Stomach (tissue), 4 donors: ENCODE results near the gene PRDM16.

Source experiments
- EP300 ChIP-seq: sonication (generic); formaldehyde crosslinking; IDR thresholded peaks from one replicate; pipeline ENCODE4 v1.6.1; 2017; ENCODE audit warnings: antibody characterized with exemption
- POLR2A ChIP-seq, 4 donors: fragments of 450-650 bp; IDR thresholded peaks; one replicate each; pipeline ENCODE4 v1.6.1; 2016; ENCODE audit warnings: antibody characterized with exemption in 4 of 4, control low read depth in 2 of 4, mild to moderate bottlenecking in 1 of 4, moderate library complexity in 1 of 4
- TF ChIP-seq, protein P1 (sequence below), 7 experiments: fragments of 450-650 bp in 4 of 7; fragments of 200-600 bp in 3 of 7; sonication (generic) in 3 of 7; IDR thresholded peaks; one replicate each; pipeline ENCODE4 v1.5.1; 2016 to 2019; ENCODE audit warnings: antibody characterized with exemption in 7 of 7, control low read depth in 2 of 7, mild to moderate bottlenecking in 1 of 7

- TF ChIP-seq, protein P1, sequence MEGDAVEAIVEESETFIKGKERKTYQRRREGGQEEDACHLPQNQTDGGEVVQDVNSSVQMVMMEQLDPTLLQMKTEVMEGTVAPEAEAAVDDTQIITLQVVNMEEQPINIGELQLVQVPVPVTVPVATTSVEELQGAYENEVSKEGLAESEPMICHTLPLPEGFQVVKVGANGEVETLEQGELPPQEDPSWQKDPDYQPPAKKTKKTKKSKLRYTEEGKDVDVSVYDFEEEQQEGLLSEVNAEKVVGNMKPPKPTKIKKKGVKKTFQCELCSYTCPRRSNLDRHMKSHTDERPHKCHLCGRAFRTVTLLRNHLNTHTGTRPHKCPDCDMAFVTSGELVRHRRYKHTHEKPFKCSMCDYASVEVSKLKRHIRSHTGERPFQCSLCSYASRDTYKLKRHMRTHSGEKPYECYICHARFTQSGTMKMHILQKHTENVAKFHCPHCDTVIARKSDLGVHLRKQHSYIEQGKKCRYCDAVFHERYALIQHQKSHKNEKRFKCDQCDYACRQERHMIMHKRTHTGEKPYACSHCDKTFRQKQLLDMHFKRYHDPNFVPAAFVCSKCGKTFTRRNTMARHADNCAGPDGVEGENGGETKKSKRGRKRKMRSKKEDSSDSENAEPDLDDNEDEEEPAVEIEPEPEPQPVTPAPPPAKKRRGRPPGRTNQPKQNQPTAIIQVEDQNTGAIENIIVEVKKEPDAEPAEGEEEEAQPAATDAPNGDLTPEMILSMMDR (IDR thresholded peaks at IDR 0.05): no peak
- TF ChIP-seq POLR2A (IDR thresholded peaks at IDR 0.05) (no peak), EP300 (no peak)
Observed at GRCh38 chr1:3341236-3341994, 272.4 kb downstream of the PRDM16 start.
